ENCODE results near the gene SH3BP2. TPM values are rescaled to one million over a fixed set of nuclear protein-coding genes. Genes with fewer than 3 reads are reported as not detected.

Gene SH3BP2
- total RNA-seq, 1 experiment from 2014 or later: 52.8 TPM

- RAD21 ChIA-PET (ENCODE audit: low non-redundant PET in 1 of 2, low total read pairs in 2 of 2, uncharacterized antibody in 2 of 2, unreplicated experiment in 2 of 2): no interaction called here
- no peak for ATAC-seq
Measured at GRCh38 chr4:2882341-2882740, 89.5 kb downstream of the SH3BP2 start.

More at GRCh38 chr4:2882341-2882740, 89.5 kb downstream of the SH3BP2 start:
- POLR2A ChIA-PET: no interaction called here
- peaks cover 8 to 17% of the 10 kb centered on the region in 2 experiments; a peak in 3 of 4 replicates for H3K36me3 ChIP-seq (ENCODE audit: control insufficient read depth in 1 of 2, insufficient read depth in 2 of 2, low read length in 2 of 2)
- intact Hi-C loops (cut with micrococcal nuclease): no loop called here
- BruUV-seq (replicated peaks): no TSS peak
- CTCF ChIA-PET: no interaction called here
- H3K9ac ChIP-seq (ENCODE audit: low read length): no peak overlapping the region
- no peak for DNase-seq (ENCODE audit: low read depth, low spot score)
- H2AFZ ChIP-seq (ENCODE audit: low read depth, low read length, poor library complexity, severe bottlenecking): no peak overlapping the region
- no peak overlapping the region for H3K27ac ChIP-seq (ENCODE audit: low read depth, low read length)
- no peaks in the 10 kb centered on the region for H3K9me3 ChIP-seq (ENCODE audit: control insufficient read depth in 1 of 2, insufficient read depth in 1 of 2, low read depth in 1 of 2, low read length in 2 of 2)
- H3K9me2 ChIP-seq (ENCODE audit: insufficient read depth): no peaks in the 10 kb centered on the region
- H4K20me1 ChIP-seq (ENCODE audit: insufficient read depth): 0 out of 2 replicates have a peak, but pooled peaks cover 3% of the 10 kb centered on the region
- H3K4me2 ChIP-seq (ENCODE audit: low read length): no peak overlapping the region
- no peaks in the 10 kb centered on the region for H3K4me1 ChIP-seq (ENCODE audit: control insufficient read depth in 1 of 2, insufficient read depth in 2 of 2, low read length in 2 of 2)
- H3K79me2 ChIP-seq (ENCODE audit: insufficient read depth, low read length): peaks cover 15% of the 10 kb centered on the region; the same call in 1 of the 2 replicates
- no peak overlapping the region for H3K4me3 ChIP-seq (replicated peaks in 1 of 2; ENCODE audit: low read depth in 1 of 2, low read length in 2 of 2)
- no peaks in the 10 kb centered on the region for H3K27me3 ChIP-seq (ENCODE audit: insufficient read depth, low read length)
- TF ChIP-seq ZNF274 (IDR thresholded peaks at IDR 0.05; ENCODE audit: low read depth, low read length): no peak
- TF ChIP-seq ATF3 (IDR thresholded peaks at IDR 0.05): no peak
- TF ChIP-seq FOSL1 (IDR thresholded peaks at IDR 0.05; ENCODE audit: low read depth): no peak
- TF ChIP-seq CTCF (IDR thresholded peaks at IDR 0.05 in 2 of 3, conservative IDR thresholded peaks at IDR 0.05 in 1 of 3; ENCODE audit: borderline replicate concordance in 1 of 3, insufficient read depth in 1 of 3, low read depth in 2 of 3, low read length in 2 of 3): no peak
- TF ChIP-seq MAX (IDR thresholded peaks at IDR 0.05): no peak
- TF ChIP-seq EGR1 (IDR thresholded peaks at IDR 0.05; ENCODE audit: low read depth): no peak
- TF ChIP-seq CBX3 (IDR thresholded peaks at IDR 0.05; ENCODE audit: low read depth): no peak
- no peak for TF ChIP-seq SIN3A (IDR thresholded peaks at IDR 0.05; ENCODE audit: low read depth)
- no peak for TF ChIP-seq JUND (IDR thresholded peaks at IDR 0.05)
